Urinary bladder (tissue), 4 donors: Measurements from ENCODE around the gene PATJ. TPM values are rescaled to one million over a fixed set of nuclear protein-coding genes. Genes with fewer than 3 reads are reported as not detected.
A peak's percentile ranks its signal among the peaks of the same experiment; 100 is the strongest.

Experiments
- DNase-seq: peaks from one replicate; pipeline ENCODE4 v3.0.0-alpha.2; 2015; ENCODE audit errors: extremely low spot score
- H3K27ac ChIP-seq: one replicate; pipeline ENCODE4 v1.5.1; 2013; ENCODE audit warnings: low read depth, mild to moderate bottlenecking, moderate library complexity
- H3K36me3 ChIP-seq: one replicate; pipeline ENCODE4 v1.6.1; 2013; ENCODE audit warnings: mild to moderate bottlenecking, moderate library complexity; ENCODE audit not compliant: insufficient read depth
- H3K4me1 ChIP-seq: one replicate; pipeline ENCODE4 v1.6.1; 2013; ENCODE audit warnings: mild to moderate bottlenecking, moderate library complexity; ENCODE audit not compliant: insufficient read depth
- H3K4me3 ChIP-seq: one replicate; pipeline ENCODE4 v1.5.1; 2013; ENCODE audit warnings: low read depth, low read length
- WGBS: extraction: QIAGEN DNeasy Blood & Tissue Kit; methylation state at CpG from one replicate; pipeline ENCODE4 v1.1.7; 2013; 5-methylcytosine and 5-hydroxymethylcytosine counted together
- polyA plus RNA-seq: library from polyadenylated mRNA; stranded (reverse); fragments of 200-250 nt; gene quantifications from one replicate; pipeline ENCODE4 v1.2.3, GENCODE V29; 2013
- total RNA-seq: library from RNA; depleted of rRNA; stranded (reverse); fragments of >200 nt; gene quantifications from one replicate; pipeline ENCODE4 v1.2.3, GENCODE V29; 2014
- donor health status: healthy with polysubstance abuse.
- donor health status: healthy.

The PATJ gene
- total and polyA plus RNA-seq, 2 donors = 6.6 to 33.1 TPM

DNA sequence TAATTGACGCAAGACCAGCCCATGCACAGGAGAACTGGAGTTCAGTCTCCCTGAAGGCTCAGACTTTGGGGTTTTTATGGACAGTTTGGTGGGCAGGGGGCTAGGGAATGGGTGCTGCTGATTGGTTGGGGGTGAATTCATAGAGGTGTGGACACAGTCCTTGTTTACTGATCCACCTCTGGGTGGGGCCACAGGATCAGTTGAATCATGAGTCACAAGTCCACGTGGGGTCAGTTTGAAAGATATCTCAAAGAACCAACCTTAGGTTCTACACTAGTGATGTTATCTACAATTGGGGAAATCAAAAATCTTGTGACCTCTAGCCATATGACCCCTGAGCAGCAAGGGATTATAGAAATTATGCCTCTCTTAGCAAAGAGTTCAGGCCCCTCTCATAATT, 324.4 kb downstream of the PATJ start:
- no peaks in the 10 kb centered on the region for H3K36me3 ChIP-seq
- DNase-seq = no peak
- H3K4me1 ChIP-seq = peaks cover 3% of the 10 kb centered on the region
- H3K27ac ChIP-seq = no peak overlapping the region
- no peak overlapping the region for H3K4me3 ChIP-seq
- 92% methylated on average over 2 of the region's 2 CpGs for WGBS

DNA sequence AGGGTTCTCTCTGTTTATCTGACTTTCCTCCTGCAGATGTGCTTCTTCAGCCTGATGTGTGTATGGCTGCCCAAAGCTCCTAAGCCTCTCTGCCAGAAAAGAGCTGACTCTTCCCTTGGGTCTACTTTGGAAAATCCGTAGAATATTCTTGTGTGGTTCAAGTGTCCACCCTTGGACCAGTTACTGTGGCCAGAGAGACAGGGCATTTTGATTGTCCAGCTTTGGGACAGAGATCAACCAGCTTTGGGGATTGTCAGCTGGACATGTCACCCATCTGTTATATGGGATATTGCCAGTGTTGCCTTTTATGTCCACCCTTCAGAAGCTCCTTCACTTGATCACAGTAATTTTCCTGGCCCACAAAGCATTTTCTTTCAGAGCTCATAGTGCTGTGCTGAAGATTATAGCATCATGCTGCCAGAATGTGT, 326.1 kb downstream of the PATJ start:
- no peak for DNase-seq
- H3K36me3 ChIP-seq = no peaks in the 10 kb centered on the region
- peaks cover 3% of the 10 kb centered on the region for H3K4me1 ChIP-seq
- 7% methylated on average over 1 of the region's 1 CpG for WGBS
- no peak overlapping the region for H3K4me3 ChIP-seq
- H3K27ac ChIP-seq = peak overlapping the region; percentile 41

DNA sequence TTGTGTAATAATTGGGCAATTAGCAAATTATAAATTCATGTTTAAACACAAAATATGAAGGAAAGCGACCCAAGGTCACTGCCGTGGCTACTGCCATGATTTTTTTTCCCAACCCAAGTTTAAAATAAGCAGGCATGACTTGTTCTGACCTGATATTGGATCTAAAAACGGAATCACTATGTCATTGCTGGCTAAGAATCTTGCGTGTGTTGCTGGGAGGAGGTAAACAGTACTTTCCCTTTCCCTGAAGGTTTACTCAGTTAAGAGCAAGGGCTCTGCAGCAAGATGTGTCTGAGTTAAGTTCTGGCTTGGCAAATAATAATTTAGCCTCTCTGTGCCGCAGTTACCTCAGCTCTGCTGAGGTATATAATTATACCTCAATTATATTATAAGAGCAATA, 326.7 kb downstream of the PATJ start:
- Histone ChIP-seq H3K4me1 (peaks cover 3% of the 10 kb centered on the region), H3K4me3 (no peak overlapping the region), H3K27ac (no peak overlapping the region), H3K36me3 (no peaks in the 10 kb centered on the region)
- WGBS = 23% methylated on average over 5 of the region's 5 CpGs
- DNase-seq = no peak

DNA sequence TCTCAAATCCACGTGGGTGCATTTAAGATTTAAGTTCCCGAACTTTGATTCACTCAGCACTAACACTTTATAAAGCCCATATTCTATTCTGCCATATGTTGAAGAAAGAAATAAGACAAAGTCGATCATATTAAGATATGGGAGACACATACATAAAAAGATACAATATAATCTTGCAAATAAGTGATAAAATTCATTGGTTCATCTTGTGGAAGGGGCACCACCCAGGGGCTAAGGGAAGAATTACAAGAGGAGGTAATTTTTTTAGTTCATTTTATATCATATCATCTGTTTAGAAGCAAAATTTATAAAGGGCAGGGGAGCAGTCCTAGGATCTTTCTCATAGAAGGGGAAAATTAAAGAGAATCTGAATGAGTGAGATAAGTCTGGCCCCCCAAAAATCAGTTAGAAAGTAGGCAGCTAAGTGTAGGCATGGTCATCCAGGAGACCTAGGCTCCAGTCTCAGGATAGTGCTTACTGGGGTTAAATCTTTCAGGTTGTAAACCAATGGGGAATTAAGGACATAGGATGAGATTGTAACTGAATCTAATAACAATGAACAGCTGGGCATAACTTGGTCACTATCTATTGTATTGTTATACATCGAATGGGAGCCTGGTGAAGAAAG, 328.2 kb downstream of the PATJ start:
- Histone ChIP-seq H3K36me3 (no peaks in the 10 kb centered on the region), H3K27ac (no peak overlapping the region), H3K4me3 (no peak overlapping the region), H3K4me1 (peaks cover 3% of the 10 kb centered on the region)
- no peak for DNase-seq
- WGBS = 53% methylated on average over 4 of the region's 4 CpGs

DNA sequence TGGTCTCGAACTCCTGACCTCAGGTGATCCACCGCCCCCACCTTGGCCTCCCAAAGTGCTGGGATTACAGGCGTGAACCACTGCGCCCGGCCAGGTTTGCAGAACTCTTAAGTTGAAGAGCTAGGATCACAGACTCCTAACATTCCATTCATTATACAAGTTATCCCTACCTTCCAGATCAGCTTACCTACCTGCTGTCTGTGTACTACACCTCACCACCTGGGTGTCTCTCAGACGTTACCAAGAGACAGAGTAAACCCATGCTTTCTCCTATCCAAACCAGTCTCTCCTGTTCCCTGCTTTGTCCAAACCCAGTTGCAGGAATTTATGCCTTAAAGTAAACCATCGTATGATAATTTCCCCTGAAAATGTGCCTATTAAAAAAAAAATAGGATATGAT, 329.4 kb downstream of the PATJ start:
- H3K36me3 ChIP-seq = no peaks in the 10 kb centered on the region
- H3K4me3 ChIP-seq = no peak overlapping the region
- DNase-seq = no peak
- H3K4me1 ChIP-seq = peaks cover 3% of the 10 kb centered on the region
- 95% methylated on average over 7 of the region's 7 CpGs for WGBS
- no peak overlapping the region for H3K27ac ChIP-seq

DNA sequence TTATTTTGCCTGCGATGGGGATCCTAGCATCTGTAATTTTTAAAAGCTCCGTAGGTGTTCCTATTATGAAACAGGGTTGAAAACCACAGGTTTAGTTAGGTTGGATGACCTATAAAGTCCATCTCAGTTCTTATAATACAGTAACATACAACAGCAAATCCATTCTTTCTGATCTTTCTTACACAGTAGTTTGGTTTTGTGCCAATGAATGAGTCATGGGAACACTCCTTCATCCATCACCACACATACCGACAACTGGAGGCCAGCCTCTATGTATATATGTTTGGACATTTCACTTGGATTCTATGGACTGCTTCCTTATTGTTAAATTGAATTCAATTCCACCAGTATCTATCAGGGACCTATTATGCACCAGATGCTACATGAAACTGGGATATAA, 334.0 kb downstream of the PATJ start:
- Histone ChIP-seq H3K36me3 (no peaks in the 10 kb centered on the region), H3K27ac (no peak overlapping the region), H3K4me1 (no peaks in the 10 kb centered on the region), H3K4me3 (no peak overlapping the region)
- WGBS = 71% methylated on average over 3 of the region's 3 CpGs
- no peak for DNase-seq

DNA sequence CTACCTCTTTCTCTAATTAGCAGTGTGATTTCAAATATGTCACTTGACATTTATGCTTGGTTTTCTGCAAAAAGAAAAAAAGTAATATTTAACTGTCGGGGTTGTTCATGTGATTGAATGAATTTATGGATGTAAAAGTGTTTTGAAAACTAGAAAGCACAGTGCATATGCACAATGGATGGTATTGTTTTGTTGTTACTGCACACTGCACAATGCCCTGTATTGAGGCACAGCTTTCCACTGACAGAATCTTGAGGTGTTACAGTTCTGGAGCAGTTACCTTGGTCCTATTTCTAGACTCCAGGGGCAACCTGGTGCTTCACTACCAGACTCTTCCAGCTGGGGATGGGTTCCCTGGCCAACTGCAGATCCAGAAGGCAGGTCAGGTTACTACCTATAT, 335.5 kb downstream of the PATJ start:
- Histone ChIP-seq H3K27ac (no peak overlapping the region), H3K36me3 (no peaks in the 10 kb centered on the region), H3K4me1 (no peaks in the 10 kb centered on the region), H3K4me3 (no peak overlapping the region)
- no peak for DNase-seq
- WGBS = 96% methylated on average over 1 of the region's 1 CpG

DNA sequence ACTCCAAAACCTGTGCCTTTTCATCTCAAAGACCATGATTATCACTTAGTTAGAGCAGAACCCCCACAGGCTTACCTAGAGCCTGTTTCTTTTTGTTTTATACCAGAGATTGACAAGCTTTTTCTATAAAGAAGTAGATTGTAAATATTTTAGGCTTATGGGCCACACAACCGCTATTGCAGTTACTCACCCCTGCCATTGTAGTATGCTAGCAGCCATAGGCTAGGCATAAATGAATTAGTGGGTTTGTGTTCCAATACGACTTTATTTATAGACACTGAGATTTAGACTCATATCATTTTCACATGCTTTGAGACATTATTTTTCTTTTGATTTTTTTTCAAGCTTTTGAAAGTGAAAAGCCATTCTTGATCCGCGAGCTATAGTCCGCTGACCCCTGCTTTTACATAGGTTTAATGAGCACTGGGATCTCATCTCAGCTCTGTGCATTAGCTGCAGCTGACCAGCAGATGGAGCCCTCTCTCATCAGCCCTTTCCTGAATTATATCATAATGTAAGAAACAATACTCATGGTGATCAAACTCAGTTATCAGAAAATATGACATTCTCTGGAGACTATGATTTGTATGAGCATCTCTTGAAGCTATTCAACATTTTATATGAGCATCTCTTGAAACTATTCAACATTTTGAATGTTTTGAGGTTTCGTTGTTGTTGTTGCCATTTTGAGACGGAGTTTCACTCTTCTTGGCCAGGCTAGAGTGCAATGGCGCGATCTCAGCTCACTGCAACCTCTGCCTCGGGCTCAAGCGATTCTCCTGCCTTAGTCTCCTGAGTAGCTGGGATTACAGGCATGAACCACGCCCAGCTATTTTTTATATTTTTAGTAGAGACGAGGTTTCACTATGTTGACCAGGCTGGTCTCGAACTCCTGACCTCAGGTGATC, 340.4 kb downstream of the PATJ start:
- 76% methylated on average over 14 of the region's 14 CpGs for WGBS
- DNase-seq = no peak
- Histone ChIP-seq H3K4me1 (no peaks in the 10 kb centered on the region), H3K27ac (no peak overlapping the region), H3K36me3 (no peaks in the 10 kb centered on the region), H3K4me3 (no peak overlapping the region)

DNA sequence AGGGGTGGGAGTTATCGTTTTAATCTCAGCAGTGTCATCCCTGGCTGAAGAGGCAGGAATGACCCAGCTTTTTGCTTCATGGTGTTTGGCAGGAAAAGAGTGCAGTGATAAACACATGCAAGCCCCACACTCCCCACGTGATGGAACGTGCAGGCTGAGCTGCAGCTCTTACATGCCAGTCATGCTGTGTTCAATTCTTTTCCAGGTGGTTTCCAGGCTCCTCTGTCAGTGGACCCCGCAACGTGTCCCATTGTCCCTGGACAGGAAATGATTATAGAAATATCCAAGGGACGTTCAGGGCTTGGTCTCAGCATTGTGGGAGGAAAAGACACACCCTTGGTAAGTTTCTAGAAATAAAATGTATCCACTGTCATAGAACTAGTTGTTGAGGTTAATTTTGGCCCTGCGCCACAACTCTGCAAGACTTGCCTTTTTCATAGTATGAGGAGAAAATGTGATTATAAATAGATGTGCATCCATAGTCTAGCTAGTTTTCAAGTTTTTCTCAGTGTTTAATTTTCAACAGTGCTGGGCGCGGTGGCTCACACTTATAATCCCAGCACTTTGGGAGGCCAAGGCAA, 342.1 kb downstream of the PATJ start:
- Histone ChIP-seq H3K27ac (no peak overlapping the region), H3K4me1 (no peaks in the 10 kb centered on the region), H3K4me3 (no peak overlapping the region), H3K36me3 (no peaks in the 10 kb centered on the region)
- 50% methylated on average over 9 of the region's 9 CpGs for WGBS
- no peak for DNase-seq

DNA sequence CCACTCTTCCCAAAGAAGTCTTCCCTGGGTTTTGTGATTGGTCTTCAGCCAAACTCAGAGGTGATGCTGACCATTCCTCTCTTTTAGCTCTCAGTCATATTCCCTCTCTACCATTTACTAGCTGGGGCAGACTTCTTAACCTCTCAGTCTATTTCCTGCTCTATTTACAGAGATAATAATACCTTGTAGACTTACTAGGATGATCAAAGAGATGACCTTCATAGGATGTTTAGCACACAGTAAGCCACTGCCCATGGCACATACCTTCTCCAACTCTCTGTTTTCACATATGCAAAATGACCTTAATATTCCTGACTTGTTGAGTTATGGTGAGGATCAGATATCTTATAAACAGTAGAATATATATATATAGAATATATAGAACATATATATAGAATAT, 346.2 kb downstream of the PATJ start:
- no peak for DNase-seq

DNA sequence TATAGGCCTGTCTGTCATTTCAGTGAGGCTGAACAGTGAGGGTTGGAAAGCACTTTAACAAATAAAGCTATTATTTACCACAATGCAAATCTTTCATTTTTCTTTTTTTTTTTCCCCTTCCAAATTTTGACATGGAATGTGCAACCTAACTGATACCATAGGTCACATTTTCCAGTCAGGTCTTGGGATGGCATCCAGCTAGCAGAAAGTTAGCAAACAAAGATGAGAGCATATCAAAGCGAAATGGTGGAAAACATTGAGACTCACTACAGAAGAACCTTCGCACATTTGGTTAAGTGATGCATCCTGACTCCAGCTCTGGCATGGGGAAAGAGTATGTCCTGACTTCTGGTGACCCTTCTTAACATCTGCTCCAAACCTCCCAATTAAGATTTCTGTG, 347.3 kb downstream of the PATJ start:
- Histone ChIP-seq H3K36me3 (peaks cover 1% of the 10 kb centered on the region), H3K4me3 (no peak overlapping the region), H3K27ac (no peak overlapping the region), H3K4me1 (no peaks in the 10 kb centered on the region)
- WGBS = 95% methylated on average over 2 of the region's 2 CpGs
- DNase-seq = no peak

More for the DNA sequence above, 346.2 kb downstream of the PATJ start:
- no peak overlapping the region for H3K4me3 ChIP-seq
- no peaks in the 10 kb centered on the region for H3K4me1 ChIP-seq
- H3K36me3 ChIP-seq = peaks cover 1% of the 10 kb centered on the region
- no peak overlapping the region for H3K27ac ChIP-seq

DNA sequence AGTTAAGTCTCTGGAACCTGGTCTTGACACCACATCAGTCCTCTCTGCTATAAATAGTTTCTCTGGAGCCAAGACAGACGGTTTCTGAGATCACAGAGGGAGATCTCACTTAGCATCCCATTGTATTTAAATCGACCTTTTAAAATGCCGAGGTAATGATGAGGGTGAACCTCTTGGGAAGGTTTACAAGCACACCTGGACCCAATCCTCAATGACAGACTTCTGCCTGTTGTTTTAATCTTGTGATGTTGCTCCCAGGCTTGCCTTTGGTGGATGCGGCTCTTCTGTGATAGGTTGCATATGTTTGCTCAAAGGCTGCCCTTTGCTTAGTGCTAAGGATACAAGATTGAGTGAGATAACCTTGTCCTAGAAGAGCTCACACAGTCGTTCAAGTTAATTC, 347.7 kb downstream of the PATJ start:
- DNase-seq = no peak
- H3K4me3 ChIP-seq = no peak overlapping the region
- WGBS = 49% methylated on average over 5 of the region's 5 CpGs
- peaks cover 1% of the 10 kb centered on the region for H3K36me3 ChIP-seq
- H3K27ac ChIP-seq = no peak overlapping the region
- no peaks in the 10 kb centered on the region for H3K4me1 ChIP-seq

DNA sequence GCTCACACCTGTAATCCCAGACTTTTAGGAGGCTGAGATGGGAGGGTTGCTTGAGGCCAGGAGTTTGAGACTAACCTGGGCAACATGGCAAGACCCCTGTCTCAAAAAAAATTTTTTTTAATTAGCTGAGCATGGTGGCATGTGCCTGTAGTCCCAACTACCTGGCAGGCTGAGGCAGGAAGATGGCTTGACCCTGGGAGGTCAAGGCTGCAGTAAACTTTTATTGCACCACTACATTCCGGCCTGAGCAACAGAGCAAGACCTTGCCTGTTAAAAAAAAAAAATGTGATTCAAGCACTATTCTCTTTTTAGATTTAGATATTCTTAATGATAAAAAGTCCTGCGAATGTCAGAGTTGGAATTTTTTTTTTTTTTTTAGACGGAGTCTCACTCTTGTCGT, 349.8 kb downstream of the PATJ start:
- 92% methylated on average over 4 of the region's 4 CpGs for WGBS
- DNase-seq = no peak
- H3K4me3 ChIP-seq = no peak overlapping the region
- peaks cover 1% of the 10 kb centered on the region for H3K36me3 ChIP-seq
- no peak overlapping the region for H3K27ac ChIP-seq
- H3K4me1 ChIP-seq = no peaks in the 10 kb centered on the region

DNA sequence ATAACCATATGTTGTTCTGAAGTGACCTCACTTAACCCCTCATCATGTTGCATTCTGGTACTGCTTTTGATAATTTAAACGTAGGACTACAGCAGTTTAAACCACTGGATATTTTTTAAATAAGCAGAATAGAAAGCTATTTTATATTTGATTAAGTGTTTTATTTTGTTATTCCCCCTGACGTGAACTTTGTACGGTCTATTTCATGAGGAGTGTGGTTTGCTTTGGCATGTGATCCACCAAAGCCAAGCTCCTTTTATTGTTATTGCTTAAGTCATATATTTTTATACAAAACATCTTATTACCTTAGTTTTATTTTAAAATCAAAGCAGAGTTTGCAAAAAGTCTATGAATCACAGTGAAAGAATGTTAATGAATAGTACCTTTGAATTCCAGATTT, 351.0 kb downstream of the PATJ start:
- 67% methylated on average over 3 of the region's 3 CpGs for WGBS
- DNase-seq = no peak

More for the DNA sequence above, 351.0 kb downstream of the PATJ start:
- no peak overlapping the region for H3K27ac ChIP-seq
- no peaks in the 10 kb centered on the region for H3K4me1 ChIP-seq
- H3K36me3 ChIP-seq = peaks cover 1% of the 10 kb centered on the region
- H3K4me3 ChIP-seq = no peak overlapping the region
